SJCRH30 (cell line): ENCODE results near the gene HSBP1. TPM values are rescaled to one million over a fixed set of nuclear protein-coding genes. Genes with fewer than 3 reads are reported as not detected.

Source experiments
- DNase-seq, 2 experiments: peaks; one replicate each; pipeline ENCODE4 v3.0.0-alpha.2; 2015 to 2020
- H3K27ac ChIP-seq: fragments of 250-450 bp; sonication (Bioruptor Pico); 2 replicates; pipeline ENCODE4 v1.5.1; 2020; ENCODE audit warnings: mild to moderate bottlenecking, moderate library complexity
- H3K27me3 ChIP-seq: fragments of 250-450 bp; sonication (Bioruptor Pico); 2 replicates; pipeline ENCODE4 v1.5.1; 2020; ENCODE audit warnings: mild to moderate bottlenecking, moderate library complexity
- H3K36me3 ChIP-seq: fragments of 250-450 bp; sonication (Bioruptor Pico); 2 replicates; pipeline ENCODE4 v1.5.1; 2020; ENCODE audit warnings: mild to moderate bottlenecking, moderate library complexity
- H3K4me1 ChIP-seq: fragments of 250-450 bp; sonication (Bioruptor Pico); 2 replicates; pipeline ENCODE4 v1.5.1; 2020; ENCODE audit warnings: mild to moderate bottlenecking, moderate library complexity
- H3K4me3 ChIP-seq: fragments of 250-450 bp; sonication (Bioruptor Pico); 2 replicates; pipeline ENCODE4 v1.5.1; 2020; ENCODE audit warnings: mild to moderate bottlenecking, moderate library complexity
- H3K9me3 ChIP-seq: fragments of 250-450 bp; sonication (Bioruptor Pico); replicated peaks from 2 replicates; pipeline ENCODE4 v1.5.1; 2020; ENCODE audit warnings: mild to moderate bottlenecking, moderate library complexity
- total RNA-seq: library from RNA; depleted of rRNA; stranded (reverse); fragments of >200 nt; shearing (Covaris generic); gene quantifications from 2 replicates; pipeline ENCODE4 v1.2.3, GENCODE V29; 2014; rRNA removed

The HSBP1 gene
- total RNA-seq: 198 and 204 TPM in 2 replicates

GRCh38 chr16:83807710-83808572 is at the start of gene HSBP1:
TSS of gene HSBP1 (plus strand) at chr16:83807978. CDS start at chr16:83808077, 99 bp downstream.
- DNase-seq: peak; percentile 91 to 92
- Histone ChIP-seq H3K4me1 (no peaks in the 10 kb centered on the region), H3K27ac (peak within 1 kb of the TSS; percentile 66), H3K36me3 (peaks cover 10% of the 10 kb centered on the region), H3K4me3 (peak within 1 kb of the TSS; percentile 86), H3K9me3 (no peaks in the 10 kb centered on the region), H3K27me3 (no peaks in the 10 kb centered on the region)

- no peak for DNase-seq
- no peaks in the 10 kb centered on the region for H3K9me3 ChIP-seq
- no peaks in the 10 kb centered on the region for H3K4me1 ChIP-seq
- no peak overlapping the region for H3K27ac ChIP-seq
- H3K4me3 ChIP-seq: no peak overlapping the region
- no peaks in the 10 kb centered on the region for H3K27me3 ChIP-seq
- H3K36me3 ChIP-seq: no peaks in the 10 kb centered on the region
Measured at GRCh38 chr16:83762141-83762991, 45.4 kb upstream of the HSBP1 start.

GRCh38 chr16:83762992-83763358 is 44.8 kb upstream of the HSBP1 start:
- DNase-seq: no peak
- H3K4me3 ChIP-seq: no peak overlapping the region
- no peaks in the 10 kb centered on the region for H3K27me3 ChIP-seq

GRCh38 chr16:83768986-83769385 is 38.8 kb upstream of the HSBP1 start:
- no peaks in the 10 kb centered on the region for H3K4me1 ChIP-seq
- H3K36me3 ChIP-seq: no peaks in the 10 kb centered on the region
- no peaks in the 10 kb centered on the region for H3K27me3 ChIP-seq
- H3K27ac ChIP-seq: no peak overlapping the region
- H3K4me3 ChIP-seq: no peak overlapping the region
- no peaks in the 10 kb centered on the region for H3K9me3 ChIP-seq
- DNase-seq: peak in 1 of 2 experiments; percentile 5

More at GRCh38 chr16:83762992-83763358, 44.8 kb upstream of the HSBP1 start:
- Histone ChIP-seq H3K4me1 (no peaks in the 10 kb centered on the region), H3K27ac (no peak overlapping the region), H3K36me3 (no peaks in the 10 kb centered on the region), H3K9me3 (no peaks in the 10 kb centered on the region)

GRCh38 chr16:83769397-83770008 is 38.3 kb upstream of the HSBP1 start:
- Histone ChIP-seq H3K9me3 (no peaks in the 10 kb centered on the region), H3K36me3 (no peaks in the 10 kb centered on the region), H3K27ac (no peak overlapping the region), H3K27me3 (no peaks in the 10 kb centered on the region), H3K4me1 (no peaks in the 10 kb centered on the region), H3K4me3 (no peak overlapping the region)
- DNase-seq: no peak

- Histone ChIP-seq H3K4me1 (no peaks in the 10 kb centered on the region), H3K36me3 (no peaks in the 10 kb centered on the region), H3K4me3 (no peak overlapping the region), H3K27ac (no peak overlapping the region), H3K9me3 (no peaks in the 10 kb centered on the region), H3K27me3 (no peaks in the 10 kb centered on the region)
- no peak for DNase-seq
Measured at GRCh38 chr16:83771306-83771942, 36.4 kb upstream of the HSBP1 start.

GRCh38 chr16:83772806-83773205 is 35.0 kb upstream of the HSBP1 start:
- H3K4me1 ChIP-seq: no peaks in the 10 kb centered on the region
- H3K27me3 ChIP-seq: no peaks in the 10 kb centered on the region
- H3K27ac ChIP-seq: no peak overlapping the region
- no peak overlapping the region for H3K4me3 ChIP-seq
- no peaks in the 10 kb centered on the region for H3K36me3 ChIP-seq
- no peaks in the 10 kb centered on the region for H3K9me3 ChIP-seq
- no peak for DNase-seq

GRCh38 chr16:83774066-83774465 is 33.7 kb upstream of the HSBP1 start:
- no peak overlapping the region for H3K4me3 ChIP-seq
- H3K27me3 ChIP-seq: no peaks in the 10 kb centered on the region
- no peak overlapping the region for H3K27ac ChIP-seq
- no peaks in the 10 kb centered on the region for H3K4me1 ChIP-seq
- no peaks in the 10 kb centered on the region for H3K36me3 ChIP-seq
- no peak for DNase-seq
- H3K9me3 ChIP-seq: no peaks in the 10 kb centered on the region

- Histone ChIP-seq H3K4me3 (no peak overlapping the region), H3K36me3 (no peaks in the 10 kb centered on the region), H3K9me3 (no peaks in the 10 kb centered on the region), H3K4me1 (peaks cover 4% of the 10 kb centered on the region; the same call in 1 of the 2 replicates), H3K27ac (no peak overlapping the region), H3K27me3 (no peaks in the 10 kb centered on the region)
- DNase-seq: no peak
Measured at GRCh38 chr16:83776944-83777343, 30.8 kb upstream of the HSBP1 start.

- peak; percentile 14 to 48 for DNase-seq
- no peaks in the 10 kb centered on the region for H3K27me3 ChIP-seq
- H3K9me3 ChIP-seq: no peaks in the 10 kb centered on the region
- H3K4me1 ChIP-seq: peaks cover 4% of the 10 kb centered on the region; the same call in 1 of the 2 replicates
- H3K4me3 ChIP-seq: no peak overlapping the region
- H3K36me3 ChIP-seq: no peaks in the 10 kb centered on the region
- H3K27ac ChIP-seq: no peak overlapping the region
Measured at GRCh38 chr16:83779886-83780285, 27.9 kb upstream of the HSBP1 start.

- Histone ChIP-seq H3K27ac (no peak overlapping the region), H3K4me3 (no peak overlapping the region), H3K9me3 (no peaks in the 10 kb centered on the region), H3K27me3 (no peaks in the 10 kb centered on the region), H3K4me1 (no peaks in the 10 kb centered on the region), H3K36me3 (no peaks in the 10 kb centered on the region)
- no peak for DNase-seq
Measured at GRCh38 chr16:83785455-83785854, 22.3 kb upstream of the HSBP1 start.

GRCh38 chr16:83789642-83790401 is 18.0 kb upstream of the HSBP1 start:
- no peaks in the 10 kb centered on the region for H3K9me3 ChIP-seq
- DNase-seq: no peak
- H3K36me3 ChIP-seq: no peaks in the 10 kb centered on the region
- H3K27ac ChIP-seq: no peak overlapping the region
- H3K27me3 ChIP-seq: no peaks in the 10 kb centered on the region
- H3K4me1 ChIP-seq: no peaks in the 10 kb centered on the region
- H3K4me3 ChIP-seq: no peak overlapping the region

GRCh38 chr16:83791916-83792315 is 15.9 kb upstream of the HSBP1 start:
- Histone ChIP-seq H3K4me3 (no peak overlapping the region), H3K36me3 (no peaks in the 10 kb centered on the region), H3K27ac (no peak overlapping the region), H3K9me3 (no peaks in the 10 kb centered on the region), H3K4me1 (no peaks in the 10 kb centered on the region), H3K27me3 (no peaks in the 10 kb centered on the region)
- DNase-seq: no peak

GRCh38 chr16:83792391-83792790 is 15.4 kb upstream of the HSBP1 start:
- Histone ChIP-seq H3K4me3 (no peak overlapping the region), H3K36me3 (no peaks in the 10 kb centered on the region), H3K4me1 (no peaks in the 10 kb centered on the region), H3K9me3 (no peaks in the 10 kb centered on the region), H3K27ac (no peak overlapping the region), H3K27me3 (no peaks in the 10 kb centered on the region)
- DNase-seq: no peak
